DMS114 treated with DMSO at 0.1 percent for 48 hours (cell line): Measurements from ENCODE around the gene AFDN.

Source experiments
- DNase-seq: peaks from one replicate; lab custom pipeline; 2025; ENCODE audit not compliant: unreplicated experiment; lab: John Stamatoyannopoulos, UW

AFDN gene, protein sequence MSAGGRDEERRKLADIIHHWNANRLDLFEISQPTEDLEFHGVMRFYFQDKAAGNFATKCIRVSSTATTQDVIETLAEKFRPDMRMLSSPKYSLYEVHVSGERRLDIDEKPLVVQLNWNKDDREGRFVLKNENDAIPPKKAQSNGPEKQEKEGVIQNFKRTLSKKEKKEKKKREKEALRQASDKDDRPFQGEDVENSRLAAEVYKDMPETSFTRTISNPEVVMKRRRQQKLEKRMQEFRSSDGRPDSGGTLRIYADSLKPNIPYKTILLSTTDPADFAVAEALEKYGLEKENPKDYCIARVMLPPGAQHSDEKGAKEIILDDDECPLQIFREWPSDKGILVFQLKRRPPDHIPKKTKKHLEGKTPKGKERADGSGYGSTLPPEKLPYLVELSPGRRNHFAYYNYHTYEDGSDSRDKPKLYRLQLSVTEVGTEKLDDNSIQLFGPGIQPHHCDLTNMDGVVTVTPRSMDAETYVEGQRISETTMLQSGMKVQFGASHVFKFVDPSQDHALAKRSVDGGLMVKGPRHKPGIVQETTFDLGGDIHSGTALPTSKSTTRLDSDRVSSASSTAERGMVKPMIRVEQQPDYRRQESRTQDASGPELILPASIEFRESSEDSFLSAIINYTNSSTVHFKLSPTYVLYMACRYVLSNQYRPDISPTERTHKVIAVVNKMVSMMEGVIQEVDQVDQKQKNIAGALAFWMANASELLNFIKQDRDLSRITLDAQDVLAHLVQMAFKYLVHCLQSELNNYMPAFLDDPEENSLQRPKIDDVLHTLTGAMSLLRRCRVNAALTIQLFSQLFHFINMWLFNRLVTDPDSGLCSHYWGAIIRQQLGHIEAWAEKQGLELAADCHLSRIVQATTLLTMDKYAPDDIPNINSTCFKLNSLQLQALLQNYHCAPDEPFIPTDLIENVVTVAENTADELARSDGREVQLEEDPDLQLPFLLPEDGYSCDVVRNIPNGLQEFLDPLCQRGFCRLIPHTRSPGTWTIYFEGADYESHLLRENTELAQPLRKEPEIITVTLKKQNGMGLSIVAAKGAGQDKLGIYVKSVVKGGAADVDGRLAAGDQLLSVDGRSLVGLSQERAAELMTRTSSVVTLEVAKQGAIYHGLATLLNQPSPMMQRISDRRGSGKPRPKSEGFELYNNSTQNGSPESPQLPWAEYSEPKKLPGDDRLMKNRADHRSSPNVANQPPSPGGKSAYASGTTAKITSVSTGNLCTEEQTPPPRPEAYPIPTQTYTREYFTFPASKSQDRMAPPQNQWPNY (N-terminal part only)

DNA sequence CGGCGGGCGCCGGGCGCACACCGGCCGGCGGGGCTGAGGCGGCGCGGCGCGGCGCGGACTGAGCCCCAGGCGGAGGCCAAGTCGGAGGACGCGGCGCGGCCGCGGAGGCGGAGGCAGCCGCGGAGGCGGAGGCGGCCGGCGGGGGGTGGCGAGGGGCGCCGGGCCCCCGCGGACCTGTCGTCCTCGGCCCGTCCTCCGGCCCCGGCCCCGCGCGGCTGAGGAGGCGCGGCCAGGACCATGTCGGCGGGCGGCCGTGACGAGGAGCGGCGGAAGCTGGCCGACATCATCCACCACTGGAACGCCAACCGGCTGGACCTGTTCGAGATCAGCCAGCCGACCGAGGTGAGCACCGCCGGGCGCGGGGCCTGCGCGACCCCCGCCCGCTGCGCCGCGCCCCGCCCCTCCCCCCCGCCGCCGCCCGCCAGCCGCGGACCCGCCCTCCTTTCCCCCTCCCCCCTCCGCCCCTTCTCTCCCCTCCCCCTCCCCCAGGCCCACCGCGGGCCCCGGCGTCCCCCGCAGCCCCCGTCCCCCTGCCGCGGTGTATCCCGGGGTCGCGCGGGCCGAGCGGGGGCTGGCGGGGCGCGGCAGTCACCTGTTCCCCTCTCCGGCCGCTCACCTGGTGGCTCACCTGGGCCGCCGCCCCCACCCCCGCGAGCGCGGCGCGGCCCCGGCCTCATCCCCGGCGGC, at the start of gene AFDN:
Gene AFDN (plus strand): TSS at position 16 of the 687 bp plus-strand sequence. CDS start 222 bp downstream, at position 238.
- DNase-seq: no peak

DNA sequence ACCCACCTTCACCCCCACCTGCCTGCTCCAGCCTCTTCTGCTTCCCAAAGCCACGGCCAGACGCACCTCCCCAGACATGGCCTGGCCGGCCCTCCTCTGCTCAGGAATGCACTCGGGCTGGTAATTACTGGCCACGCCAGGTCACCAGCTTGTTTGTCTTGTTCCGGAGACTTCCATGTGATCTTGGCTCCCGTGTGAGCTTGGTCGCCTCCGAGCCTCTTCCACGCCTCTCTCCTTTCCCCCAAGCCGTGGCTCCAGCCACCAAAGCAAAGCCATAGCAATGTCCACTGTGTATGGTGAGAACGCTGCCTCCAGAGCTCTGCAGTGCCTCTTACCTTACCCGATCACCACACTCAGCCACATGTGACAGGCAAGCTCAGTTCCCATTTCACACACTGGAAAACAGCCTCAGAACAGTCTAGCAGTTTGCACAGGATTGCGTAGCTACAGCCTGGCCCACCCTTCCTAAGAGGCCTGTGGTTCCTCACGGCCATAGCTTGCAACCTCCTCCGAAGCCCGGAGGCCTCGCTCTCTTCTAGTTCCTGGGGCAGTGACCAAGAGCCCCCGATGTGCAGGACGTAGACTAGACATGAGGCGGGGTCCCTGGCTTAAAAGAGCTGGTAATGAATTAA, 48.1 kb upstream of the AFDN start:
- DNase-seq: no peak

DNA sequence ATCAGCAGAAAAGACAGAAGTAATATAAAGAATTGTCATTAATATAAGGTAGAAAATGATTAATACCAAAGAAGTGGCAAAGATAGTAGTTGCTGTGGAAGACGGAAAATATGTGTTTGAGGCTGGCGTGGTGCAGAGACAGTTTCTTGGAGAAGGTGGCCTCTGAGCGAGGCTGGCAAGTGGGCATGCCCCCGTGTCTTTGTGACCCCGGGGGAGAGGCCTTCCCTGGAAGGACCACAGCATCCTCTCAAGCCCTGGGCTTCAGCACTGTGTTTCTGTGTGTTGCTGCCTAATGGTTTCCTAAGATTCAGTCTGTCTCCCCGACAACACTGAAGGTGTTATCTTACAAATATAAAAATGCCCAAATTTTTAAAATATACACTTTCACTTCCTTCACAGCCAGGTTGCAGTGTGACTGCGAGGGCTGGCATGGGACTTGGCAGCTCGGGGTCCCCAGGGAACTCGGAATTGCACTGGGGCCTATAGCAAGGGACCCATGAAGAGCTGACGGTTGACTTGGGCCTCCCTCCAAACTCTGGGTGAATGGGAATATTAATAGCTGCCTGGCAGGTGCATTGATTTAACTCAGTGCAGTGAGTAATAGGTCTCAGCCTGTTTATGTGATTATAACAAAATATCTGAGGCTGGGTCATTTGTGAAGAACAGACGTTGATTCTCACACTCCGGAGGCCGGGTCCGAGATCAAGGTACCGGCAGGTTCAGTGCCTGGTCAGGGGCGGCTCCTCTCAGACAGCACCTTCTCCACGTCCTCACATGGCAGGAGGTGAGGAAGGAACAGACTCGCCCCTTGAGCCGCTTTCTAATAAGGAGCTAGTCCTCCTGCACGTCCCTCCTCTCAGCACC, 47.4 kb upstream of the AFDN start:
- no peak for DNase-seq

DNA sequence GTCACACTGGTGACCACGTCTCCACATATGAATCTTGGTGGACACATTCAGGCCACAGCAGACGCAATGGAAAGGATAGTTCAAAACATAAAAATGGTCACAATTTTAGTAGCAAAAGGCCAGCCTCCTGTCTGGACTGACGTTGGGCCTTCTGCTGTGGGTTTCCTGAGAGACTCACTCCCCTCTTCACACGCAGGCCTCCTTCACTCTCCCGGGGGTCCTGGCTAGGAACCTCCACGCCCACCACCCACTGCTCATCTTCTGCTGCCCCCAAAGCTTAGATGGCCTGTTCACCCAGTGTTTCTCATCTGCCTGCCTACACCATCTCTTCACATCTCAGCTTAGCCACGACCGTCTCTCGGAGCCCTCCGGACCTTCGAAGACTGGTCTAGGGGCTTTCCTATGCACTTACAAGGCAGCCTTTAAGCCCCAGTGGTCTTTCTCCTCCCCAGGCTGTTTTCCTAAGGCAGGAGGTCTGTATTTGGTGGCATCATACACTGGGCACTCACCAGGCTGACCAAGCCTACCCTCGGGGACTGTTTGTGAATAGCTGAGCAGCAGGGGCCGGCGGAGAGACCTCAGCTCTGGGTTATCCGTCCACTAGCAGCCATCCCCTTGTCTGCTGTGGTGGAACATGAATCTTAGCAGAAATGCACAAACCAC, 46.6 kb upstream of the AFDN start:
- no peak for DNase-seq

- no peak for DNase-seq
These were observed 45.5 kb upstream of the AFDN start for GRCh38 chr6:167781066-167781767.

- DNase-seq: no peak
These were observed 44.8 kb upstream of the AFDN start for GRCh38 chr6:167781868-167782267.

DNA sequence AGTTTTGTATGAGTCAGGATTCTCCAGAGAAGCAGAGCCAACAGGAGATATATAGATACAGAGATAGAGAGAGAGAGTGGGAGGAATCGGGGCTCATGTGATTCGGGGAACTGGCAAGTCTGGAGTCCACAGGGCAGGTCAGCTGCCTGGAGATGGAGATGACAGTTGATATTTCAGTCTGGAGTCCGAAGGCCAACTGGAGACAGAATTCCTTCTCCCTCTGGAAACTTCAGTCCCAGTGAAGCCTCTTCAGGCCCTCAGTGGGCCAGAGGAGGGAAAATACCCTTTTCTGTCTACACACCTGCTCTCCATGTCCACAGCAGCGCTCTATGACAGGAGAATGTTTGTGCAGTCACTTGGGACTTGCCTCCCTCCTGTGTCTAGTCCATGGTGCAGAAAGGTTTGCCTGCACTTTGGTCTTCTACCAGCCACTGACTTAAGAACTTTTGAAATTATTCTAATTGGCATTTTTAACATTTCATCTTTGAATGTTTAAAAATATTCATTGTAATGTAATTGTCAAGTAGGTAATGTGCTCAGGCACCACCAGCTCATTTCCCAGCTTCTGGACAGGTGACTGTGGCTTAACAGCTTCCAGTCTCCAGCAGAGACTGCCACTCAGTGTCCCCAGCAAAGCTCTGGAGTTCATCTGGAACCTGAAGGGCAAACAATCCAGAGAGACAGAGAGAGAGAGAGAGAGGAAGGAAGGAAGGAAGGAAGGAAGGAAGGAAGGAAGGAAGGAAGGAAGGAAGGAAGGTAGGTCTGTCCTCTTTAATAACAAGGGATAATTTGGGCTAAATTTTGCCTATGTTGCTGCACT, 43.8 kb upstream of the AFDN start:
- DNase-seq: no peak

- no peak for DNase-seq
These were observed 39.6 kb upstream of the AFDN start for GRCh38 chr6:167786853-167787675.

DNA sequence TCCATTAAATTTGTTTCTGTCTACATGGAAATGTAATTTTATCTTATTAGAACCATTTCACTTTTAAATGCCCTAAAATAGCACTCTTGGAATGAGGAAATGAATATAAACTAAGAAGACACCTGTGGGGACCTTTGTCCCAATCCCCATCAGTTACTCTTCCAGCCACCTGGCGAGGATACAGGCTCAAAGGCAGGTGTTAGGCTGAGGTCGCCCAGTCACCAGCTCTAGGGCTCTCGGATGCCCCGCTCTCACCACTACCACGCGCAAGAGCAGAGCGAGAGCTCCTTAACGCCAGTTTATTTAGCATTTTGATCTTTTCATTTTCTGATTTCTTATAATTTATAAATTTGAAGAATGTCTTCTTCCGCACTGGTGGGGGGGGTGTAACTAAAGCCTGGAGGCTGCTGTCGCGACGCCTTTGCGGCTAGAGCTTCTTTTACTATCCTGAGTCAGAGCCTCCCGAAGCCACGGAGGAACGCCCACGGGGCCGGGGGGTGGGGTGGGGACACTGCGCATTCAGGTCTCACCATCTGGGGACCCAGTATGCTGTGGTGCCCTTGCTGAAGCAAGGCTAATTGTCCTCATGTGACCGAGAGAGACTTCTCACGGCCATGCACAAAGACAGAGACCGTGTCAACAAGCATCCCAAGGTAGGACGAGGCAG, 38.7 kb upstream of the AFDN start:
- no peak for DNase-seq

DNA sequence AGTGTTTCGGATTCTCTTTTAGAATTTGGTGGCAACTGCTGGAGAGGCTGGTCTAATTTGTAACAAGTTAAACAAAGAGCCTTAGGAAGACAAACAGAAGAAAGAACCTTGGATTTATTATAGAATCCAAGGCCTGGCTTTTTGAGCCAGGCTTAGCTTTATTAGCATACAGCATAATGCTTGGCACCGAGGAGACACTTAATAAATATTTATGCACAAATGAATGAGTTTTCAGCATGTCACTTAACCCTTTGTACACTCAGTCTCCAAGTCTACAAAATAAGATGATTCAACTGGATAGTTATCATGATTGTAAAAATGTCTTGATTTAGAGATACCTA, 38.2 kb upstream of the AFDN start:
- no peak for DNase-seq

GRCh38 chr6:167789358-167789757, 37.4 kb upstream of the AFDN start:
- DNase-seq: no peak

DNA sequence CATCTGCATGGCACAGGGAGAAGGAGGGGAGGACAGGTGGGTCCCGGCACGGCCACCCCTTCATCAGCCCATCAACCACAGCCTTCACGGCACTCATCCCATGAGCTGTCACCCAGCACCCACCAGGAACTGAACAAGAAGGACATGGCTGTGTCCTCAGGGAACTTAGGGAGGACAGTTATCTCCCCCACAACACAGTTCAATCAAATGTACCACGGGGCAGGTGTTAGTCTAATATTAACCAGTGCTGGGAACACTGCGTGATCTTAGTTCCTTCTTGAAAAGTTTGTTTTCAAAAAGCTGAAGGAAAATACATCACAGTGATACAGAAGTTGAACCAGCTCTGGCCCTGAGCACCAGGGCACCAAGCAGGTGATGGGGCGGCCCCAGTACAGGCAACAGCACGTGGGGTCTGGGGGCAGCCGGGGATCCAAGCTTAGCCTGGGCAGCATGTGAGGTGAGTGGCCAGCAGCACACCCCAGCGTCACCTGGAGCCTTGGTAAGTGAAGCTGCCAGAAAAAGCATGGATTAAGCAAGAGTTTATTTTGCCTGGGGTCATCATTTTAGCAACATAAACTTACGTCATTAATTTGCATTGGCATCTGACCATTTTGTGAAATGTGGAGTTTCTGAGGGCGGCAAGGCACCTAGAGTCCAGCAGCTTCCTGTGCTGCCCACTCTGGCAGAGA, 35.5 kb upstream of the AFDN start:
- DNase-seq: no peak

DNA sequence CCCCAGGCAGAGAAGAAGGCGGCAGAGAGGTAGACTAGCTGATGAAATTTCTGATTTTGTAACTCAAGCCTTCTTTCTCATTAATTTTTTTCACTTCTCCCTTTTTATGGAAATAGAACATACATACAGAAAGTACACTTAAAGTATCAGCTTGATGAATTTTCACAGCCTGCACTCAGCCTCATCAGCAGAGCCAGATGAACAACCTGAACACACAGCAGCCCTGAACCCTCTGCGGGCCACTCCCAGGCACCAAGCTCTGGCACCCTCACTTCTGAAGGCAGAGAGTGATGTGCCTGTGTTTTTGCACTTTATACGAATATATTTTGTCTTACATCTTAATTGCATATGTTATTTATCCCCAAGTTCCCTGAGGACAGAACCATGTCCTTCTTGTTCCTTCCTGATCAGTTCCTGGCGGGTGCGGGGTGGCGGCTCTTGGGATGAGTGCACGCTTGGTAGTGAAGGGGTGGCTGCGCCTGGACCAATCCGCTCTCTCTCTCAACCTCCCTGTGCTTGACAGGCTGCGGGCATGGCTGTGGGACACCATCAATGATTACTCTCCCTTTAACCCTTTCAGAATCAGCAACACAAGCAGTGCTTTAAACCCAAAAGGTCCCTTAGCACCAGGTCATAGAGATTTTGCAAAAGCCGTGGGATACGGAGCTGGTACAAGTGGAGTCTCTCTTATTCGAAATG, 34.8 kb upstream of the AFDN start:
- no peak for DNase-seq

DNA sequence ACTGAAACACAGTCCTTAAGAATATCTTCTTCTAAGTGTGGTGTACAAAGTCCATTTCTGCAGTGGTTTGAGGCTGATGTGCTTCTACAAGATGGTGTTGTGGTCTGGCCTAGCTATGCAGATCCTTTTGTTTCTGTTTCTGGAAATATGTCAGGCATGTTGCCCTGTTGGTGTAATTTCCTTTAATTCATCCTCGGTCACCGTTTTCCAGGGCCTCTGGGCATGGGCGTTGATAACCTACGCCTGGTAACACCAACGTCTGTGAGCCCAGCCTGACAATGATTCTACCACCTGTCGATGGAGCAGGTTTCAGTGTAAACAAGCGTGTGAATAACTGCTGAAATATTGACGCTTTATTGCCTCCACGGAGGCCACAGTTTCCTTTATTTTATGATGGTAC, 33.3 kb upstream of the AFDN start:
- DNase-seq: no peak
